Amygdala (tissue), 56 donors: ENCODE measurements around the gene ARHGEF40.

Experiments
- DNase-seq, 56 donors: peaks; one replicate each; lab custom pipeline; 2025; lab: John Stamatoyannopoulos, UW

ARHGEF40 gene

GRCh38 chr14:21056520-21057163 is 13.5 kb upstream of the ARHGEF40 start:
- DNase-seq, result no peak

- no peak for DNase-seq
Observed at GRCh38 chr14:21057803-21058675, 12.1 kb upstream of the ARHGEF40 start, which contains the start of gene RNASE8. Gene RNASE8 (plus strand): TSS chr14:21057822. CDS start chr14:21057893, 71 bp downstream.

DNA sequence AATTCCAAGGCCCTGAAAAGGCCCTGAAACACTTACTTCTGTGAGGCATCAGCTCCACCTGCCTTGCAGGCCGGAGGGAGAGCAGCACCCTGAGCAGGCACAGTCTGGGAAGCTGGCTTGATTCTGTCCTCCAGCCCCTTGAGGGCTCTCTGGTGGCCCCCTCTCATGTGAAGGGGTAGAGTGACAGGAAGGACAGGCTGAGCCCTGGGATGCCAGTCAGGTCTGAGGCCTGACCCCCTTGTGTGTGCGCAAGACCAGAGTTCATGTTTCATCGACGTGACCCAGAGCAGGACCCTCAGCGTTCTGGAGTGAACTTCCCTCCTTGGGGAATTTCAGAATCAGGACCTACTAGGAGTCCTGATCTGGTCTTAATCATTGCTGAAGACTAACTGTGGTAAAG is 11.2 kb upstream of the ARHGEF40 start:
- no peak for DNase-seq

- peak in 11 of 56 donors; percentile 6 to 41 (median 22) for DNase-seq
Observed at GRCh38 chr14:21059842-21060613, 10.1 kb upstream of the ARHGEF40 start.

GRCh38 chr14:21060614-21061346 is 9.3 kb upstream of the ARHGEF40 start:
- no peak for DNase-seq

DNA sequence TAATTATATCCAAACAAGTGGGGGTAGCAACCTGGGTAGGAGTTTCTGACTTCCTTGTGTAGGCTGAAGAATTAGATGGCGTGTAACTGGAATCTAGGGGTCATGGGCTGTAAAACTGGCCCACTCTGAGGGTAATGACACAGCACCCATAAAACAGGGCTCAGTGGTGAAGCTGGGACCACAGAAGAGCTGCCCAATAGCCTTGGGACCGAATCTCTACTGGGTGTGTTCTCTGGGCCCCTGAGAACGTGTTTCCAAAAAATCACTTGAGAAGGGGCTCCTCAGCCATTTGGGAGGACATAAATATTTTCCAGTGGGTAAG is 8.8 kb upstream of the ARHGEF40 start:
- no peak for DNase-seq

DNA sequence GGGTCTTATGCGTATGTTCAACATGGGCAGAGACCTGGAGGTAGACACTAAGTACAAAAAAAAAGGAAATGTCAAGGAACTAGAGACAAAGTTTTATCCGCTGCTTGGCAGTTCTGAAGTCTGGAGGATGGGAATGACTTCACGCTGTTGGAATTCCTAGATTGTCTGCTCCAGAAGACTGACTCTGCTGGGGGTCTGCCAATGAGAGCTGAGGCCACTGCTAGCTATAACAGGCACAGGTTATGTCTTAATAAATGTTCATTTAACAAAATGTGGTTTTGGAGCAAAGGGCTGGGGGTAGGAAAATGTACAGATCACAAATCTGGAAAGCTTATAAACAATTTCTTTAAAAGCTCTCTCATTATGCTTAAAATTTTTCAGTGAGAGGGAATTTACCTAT is 6.6 kb upstream of the ARHGEF40 start:
- DNase-seq, result no peak

DNA sequence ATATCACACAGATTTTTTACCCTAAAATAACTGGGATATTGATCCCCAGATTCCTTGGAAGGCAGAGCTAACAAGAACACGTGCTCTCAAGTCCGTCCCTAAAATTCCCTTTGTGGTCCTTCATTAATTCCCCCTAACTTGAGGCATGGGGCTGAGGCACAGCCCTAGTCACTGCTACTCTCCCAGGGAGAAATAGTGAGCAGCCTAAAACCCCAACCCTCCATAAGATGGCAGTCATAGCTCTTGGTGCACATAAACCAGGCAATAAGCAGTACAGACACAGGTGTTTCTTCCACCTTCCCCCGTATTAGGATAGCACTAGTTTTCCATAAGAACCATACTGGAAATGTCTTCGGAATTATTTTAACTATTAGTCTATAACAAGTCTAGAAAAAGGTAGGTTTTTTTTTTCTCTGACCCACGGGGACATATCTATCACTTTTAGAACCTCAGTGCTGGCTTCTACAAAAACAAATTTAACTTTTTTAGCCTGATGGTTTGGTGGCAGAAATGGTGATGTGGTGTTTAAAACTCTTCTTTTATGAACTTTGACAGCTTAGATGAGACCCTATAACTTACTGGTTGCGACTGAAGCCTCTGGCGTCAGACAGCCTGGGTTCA is 3.1 kb upstream of the ARHGEF40 start:
- no peak for DNase-seq

DNA sequence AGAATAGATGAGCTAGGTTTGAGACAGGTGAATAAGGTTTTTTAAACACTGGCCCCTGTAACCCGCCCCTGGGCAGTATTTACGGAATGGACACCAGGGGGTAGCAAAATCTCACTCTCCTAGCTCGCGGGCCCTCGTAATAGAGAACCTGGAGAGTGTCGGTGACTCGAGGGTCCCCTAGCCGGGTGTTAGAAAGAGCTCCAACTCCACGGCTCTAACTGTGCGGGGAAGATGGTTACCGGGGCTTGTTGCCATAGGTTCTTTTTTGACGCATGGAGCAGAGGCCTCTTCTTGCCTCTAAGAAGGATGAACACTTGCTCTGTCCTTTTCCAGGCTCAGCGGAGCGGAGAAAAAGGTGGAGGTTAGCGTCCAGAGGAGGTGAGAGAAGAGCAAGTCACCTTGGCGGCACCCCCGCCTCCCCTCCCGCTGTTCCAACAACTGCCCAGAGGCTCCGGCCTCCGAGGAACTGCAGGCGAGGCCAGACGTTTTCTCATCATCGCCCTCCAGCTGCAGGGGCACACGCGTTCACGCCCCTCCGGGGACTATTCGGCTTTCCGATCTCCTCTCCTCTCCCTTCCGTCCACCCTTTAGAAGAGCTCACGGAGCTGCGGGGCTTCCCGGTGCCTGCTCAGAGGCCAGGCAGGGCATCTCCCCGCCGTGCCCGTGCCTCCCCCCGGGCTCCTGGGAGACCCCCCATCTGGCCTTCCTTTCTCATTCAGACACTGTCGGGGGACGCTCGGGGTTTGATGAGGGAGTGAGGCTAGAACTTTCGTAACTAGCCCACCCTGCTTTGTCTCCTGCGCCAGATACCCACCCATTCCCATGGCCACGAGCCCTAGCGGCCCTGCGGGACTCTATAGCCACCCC is 1.4 kb upstream of the ARHGEF40 start:
- DNase-seq, result peak in 38 of 56 donors; percentile 9 to 71 (median 42)

DNA sequence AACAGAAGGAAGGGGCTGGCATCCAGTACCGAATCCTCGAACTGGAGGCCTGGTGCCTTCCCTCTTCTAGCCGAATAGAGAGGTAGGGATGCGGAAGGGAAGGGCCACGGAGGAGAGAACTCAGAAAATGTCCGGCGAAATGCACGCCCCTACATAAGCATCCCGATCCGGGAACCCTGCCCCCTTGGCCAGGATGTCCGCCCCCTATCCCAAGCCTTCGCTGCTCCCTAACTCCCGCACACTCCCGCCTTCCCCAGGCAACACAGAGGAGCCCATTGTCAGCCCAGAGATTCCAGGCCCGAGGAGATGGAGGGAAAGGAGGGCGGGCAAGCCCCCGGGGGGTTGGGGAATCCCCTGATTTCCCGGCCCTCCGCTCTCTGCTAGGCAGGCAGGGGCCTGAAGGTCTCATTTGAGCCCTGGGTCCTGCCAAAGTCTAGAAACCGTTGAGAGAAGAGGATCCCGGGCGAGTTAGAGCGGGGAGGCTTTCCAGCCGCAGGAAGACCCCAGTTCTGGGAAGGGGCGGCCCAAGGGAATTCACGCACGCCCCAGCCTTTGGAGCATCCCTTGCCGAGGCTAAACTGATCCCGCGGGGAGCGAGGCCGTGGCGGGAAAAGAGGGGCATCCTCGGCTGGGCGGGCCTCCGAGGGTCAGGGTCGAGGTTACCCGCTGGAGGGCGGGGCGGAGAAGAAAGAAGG is 569 bp upstream of the ARHGEF40 start:
- DNase-seq, result peak in 49 of 56 donors; percentile 30 to 81 (median 64)

DNA sequence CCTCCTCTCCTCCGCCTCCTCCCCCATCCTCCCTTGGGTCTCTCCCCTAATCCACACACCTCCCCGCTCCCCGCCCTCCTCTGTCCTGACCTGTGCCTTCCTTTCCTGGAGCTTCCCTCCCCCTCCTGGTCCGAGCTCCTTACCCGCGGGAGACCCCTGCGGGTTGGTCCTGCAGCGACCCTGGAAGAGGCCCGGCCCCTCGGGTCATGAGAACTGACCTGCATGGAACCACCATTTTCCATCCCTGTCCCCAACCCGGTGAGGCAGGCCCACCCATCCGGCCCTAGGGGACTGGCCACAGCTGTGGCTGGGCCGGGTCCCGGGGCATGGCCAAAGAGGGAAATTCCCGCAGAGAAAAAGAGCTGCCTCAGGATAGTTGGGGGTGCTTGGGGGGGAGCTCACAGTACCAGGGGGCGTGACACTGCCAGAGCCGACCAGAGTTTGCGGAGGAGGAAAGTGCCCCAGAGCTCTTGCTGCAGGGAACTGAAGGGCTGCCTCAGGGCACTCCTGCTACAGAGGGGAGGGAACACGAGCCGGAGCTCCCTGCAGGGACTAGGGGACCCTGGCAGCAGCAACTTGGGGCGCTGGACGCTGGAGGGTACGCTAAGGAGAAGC is 613 bp downstream of the ARHGEF40 start:
- peak in 24 of 56 donors; percentile 28 to 71 (median 55) for DNase-seq

- peak in 52 of 56 donors; percentile 38 to 81 (median 64) for DNase-seq
Observed at GRCh38 chr14:21071225-21072030, 1.3 kb downstream of the ARHGEF40 start.

DNA sequence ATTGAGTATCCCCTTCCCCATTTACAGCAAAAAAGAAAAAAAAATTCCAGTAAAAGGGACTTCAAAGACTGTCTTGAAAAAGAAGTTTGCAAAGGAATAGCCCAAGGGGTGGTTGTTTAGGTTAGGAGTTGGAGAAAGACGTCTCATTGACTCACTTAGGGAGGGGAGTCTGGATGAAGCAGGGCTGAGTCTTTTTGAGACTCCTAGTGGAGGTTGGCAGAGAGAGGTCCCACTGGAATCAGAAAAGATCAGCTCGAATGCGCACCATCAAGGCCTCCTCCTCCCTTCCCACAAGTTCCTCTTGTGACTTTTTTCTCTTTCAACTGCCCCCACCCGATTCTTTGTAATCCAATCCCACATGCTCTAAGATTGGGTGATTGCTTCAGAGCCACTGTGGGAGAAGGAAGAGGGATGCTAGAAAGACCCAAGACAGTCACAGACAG is 1.9 kb downstream of the ARHGEF40 start:
- peak in 3 of 56 donors; percentile 5 to 37 (median 15) for DNase-seq

- peak in 1 of 56 donors; percentile 10 for DNase-seq
Observed at GRCh38 chr14:21072781-21073339, 2.8 kb downstream of the ARHGEF40 start.

DNA sequence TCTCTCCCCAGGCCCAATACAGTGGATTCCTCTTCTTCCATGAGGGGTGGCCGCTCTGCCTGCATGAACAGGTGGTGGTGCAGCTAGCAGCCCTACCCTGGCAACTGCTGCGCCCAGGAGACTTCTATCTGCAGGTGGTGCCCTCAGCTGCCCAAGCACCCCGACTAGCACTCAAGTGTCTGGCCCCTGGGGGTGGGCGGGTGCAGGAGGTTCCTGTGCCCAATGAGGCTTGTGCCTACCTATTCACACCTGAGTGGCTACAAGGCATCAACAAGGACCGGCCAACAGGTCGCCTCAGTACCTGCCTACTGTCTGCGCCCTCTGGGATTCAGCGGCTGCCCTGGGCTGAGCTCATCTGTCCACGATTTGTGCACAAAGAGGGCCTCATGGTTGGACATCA is 3.8 kb downstream of the ARHGEF40 start:
- no peak for DNase-seq
